Kidney epithelial cell (primary cell): ENCODE results near the gene CPA4. TPM values are rescaled to one million over a fixed set of nuclear protein-coding genes. Genes with fewer than 3 reads are reported as not detected.
"Not testable (repeated sequence)": the region's sequence is repeated elsewhere in the genome, so short reads cannot be mapped to it uniquely, and the experiment has no call there.

Experiments used
- DNase-seq: peaks from one replicate; pipeline ENCODE4 v3.0.0-alpha.2; 2010; ENCODE audit warnings: low read depth
- H3K27me3 ChIP-seq: 2 replicates; pipeline ENCODE4 v1.6.0; 2011; ENCODE audit warnings: low read length; ENCODE audit not compliant: control insufficient read depth, insufficient read depth
- H3K36me3 ChIP-seq: 2 replicates; pipeline ENCODE4 v1.5.1; 2011; ENCODE audit warnings: low read length; ENCODE audit not compliant: control insufficient read depth, insufficient read depth
- H3K4me3 ChIP-seq: 2 replicates; pipeline ENCODE4 v1.5.1; 2011; ENCODE audit warnings: low read depth, mild to moderate bottlenecking, control low read depth, low read length
- total RNA-seq: library from RNA; depleted of rRNA; stranded (reverse); fragments of >200 nt; gene quantifications from 2 replicates; pipeline ENCODE4 v1.2.3, GENCODE V29; 2015
- TF ChIP-seq, protein P1 (sequence below): IDR thresholded peaks from 2 replicates; pipeline ENCODE4 v1.5.1; 2011; ENCODE audit warnings: mild to moderate bottlenecking, moderate library complexity, low read length, control low read depth, inconsistent platforms; ENCODE audit not compliant: insufficient read depth, poor library complexity, severe bottlenecking

The CPA4 gene
- total RNA-seq, 1 donor from 2014 or later = 0.25 TPM

GRCh38 chr7:130309986-130310385 is 17.0 kb downstream of the CPA4 start:
- Histone ChIP-seq H3K27me3 (no peaks in the 10 kb centered on the region), H3K4me3 (no peak overlapping the region), H3K36me3 (no peaks in the 10 kb centered on the region)
- TF ChIP-seq, protein P1, sequence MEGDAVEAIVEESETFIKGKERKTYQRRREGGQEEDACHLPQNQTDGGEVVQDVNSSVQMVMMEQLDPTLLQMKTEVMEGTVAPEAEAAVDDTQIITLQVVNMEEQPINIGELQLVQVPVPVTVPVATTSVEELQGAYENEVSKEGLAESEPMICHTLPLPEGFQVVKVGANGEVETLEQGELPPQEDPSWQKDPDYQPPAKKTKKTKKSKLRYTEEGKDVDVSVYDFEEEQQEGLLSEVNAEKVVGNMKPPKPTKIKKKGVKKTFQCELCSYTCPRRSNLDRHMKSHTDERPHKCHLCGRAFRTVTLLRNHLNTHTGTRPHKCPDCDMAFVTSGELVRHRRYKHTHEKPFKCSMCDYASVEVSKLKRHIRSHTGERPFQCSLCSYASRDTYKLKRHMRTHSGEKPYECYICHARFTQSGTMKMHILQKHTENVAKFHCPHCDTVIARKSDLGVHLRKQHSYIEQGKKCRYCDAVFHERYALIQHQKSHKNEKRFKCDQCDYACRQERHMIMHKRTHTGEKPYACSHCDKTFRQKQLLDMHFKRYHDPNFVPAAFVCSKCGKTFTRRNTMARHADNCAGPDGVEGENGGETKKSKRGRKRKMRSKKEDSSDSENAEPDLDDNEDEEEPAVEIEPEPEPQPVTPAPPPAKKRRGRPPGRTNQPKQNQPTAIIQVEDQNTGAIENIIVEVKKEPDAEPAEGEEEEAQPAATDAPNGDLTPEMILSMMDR = no peak
- no peak for DNase-seq

DNA sequence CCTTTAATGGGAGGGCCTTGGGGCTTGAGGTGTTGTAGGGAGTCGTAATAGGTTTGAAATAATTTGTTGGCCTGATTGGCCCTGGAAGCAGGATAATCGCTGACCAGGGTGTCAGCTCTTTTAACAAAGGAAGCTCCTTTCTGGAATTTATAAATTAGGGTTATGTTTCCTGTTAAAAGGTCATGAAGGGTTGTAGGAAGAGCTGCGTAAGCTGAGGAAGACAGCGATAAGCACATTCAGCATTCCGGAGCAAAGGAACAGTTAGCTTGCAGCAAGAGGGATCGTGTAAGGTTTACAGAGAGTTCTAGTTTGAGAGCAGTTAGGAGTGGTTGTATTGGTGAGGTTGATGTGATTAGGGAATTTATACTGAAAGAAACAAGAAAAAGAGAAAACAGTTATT is 21.3 kb downstream of the CPA4 start:
- Histone ChIP-seq H3K36me3 (no peaks in the 10 kb centered on the region), H3K4me3 (no peak overlapping the region), H3K27me3 (no peaks in the 10 kb centered on the region)
- no peak for DNase-seq
- TF ChIP-seq, protein P1 = no peak

GRCh38 chr7:130319541-130319940 is 26.6 kb downstream of the CPA4 start:
- no peak for DNase-seq
- Histone ChIP-seq H3K36me3 (no peaks in the 10 kb centered on the region), H3K4me3 (no peak overlapping the region), H3K27me3 (no peaks in the 10 kb centered on the region)
- TF ChIP-seq, protein P1 = no peak

DNA sequence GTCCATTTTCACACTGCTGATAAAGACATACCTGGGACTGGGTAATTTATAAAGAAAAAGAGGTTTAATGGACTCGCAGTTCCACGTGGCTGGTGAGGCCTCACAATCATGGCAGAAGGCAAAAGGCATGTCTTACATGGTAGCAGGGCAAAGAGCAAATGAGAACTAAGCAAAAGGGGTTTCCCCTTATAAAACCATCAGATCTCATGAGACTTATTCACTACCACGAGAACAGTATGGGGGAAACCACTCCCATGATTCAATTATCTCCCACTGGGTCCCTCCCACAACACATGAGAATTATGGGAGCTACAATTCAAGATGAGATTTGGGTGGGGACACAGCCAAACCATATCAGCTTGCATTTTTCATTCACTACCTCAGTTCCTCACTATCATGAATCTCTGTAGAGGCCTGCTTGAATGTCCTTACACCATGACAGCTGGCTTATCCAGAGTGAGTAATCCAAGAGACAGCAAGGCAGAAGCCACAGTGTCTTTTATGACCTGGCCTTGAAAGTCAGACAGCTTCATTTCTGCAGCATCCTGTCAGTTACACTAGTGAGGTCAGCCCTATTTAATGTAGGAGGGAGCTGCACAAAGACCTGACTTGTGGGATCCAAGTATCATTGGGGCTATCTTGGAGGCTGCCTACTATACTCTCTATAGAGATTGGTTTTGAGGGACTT is 28.7 kb downstream of the CPA4 start:
- not testable (repeated sequence) for DNase-seq, H3K4me3 ChIP-seq, H3K36me3 ChIP-seq, H3K27me3 ChIP-seq

DNA sequence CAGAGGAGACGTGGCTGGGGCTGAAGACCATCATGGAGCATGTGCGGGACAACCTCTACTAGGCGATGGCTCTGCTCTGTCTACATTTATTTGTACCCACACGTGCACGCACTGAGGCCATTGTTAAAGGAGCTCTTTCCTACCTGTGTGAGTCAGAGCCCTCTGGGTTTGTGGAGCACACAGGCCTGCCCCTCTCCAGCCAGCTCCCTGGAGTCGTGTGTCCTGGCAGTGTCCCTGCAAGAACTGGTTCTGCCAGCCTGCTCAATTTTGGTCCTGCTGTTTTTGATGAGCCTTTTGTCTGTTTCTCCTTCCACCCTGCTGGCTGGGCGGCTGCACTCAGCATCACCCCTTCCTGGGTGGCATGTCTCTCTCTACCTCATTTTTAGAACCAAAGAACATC is 29.7 kb downstream of the CPA4 start:
- no peaks in the 10 kb centered on the region for H3K36me3 ChIP-seq
- no peaks in the 10 kb centered on the region for H3K27me3 ChIP-seq
- no peak overlapping the region for H3K4me3 ChIP-seq
- TF ChIP-seq, protein P1 = no peak
- DNase-seq = no peak

DNA sequence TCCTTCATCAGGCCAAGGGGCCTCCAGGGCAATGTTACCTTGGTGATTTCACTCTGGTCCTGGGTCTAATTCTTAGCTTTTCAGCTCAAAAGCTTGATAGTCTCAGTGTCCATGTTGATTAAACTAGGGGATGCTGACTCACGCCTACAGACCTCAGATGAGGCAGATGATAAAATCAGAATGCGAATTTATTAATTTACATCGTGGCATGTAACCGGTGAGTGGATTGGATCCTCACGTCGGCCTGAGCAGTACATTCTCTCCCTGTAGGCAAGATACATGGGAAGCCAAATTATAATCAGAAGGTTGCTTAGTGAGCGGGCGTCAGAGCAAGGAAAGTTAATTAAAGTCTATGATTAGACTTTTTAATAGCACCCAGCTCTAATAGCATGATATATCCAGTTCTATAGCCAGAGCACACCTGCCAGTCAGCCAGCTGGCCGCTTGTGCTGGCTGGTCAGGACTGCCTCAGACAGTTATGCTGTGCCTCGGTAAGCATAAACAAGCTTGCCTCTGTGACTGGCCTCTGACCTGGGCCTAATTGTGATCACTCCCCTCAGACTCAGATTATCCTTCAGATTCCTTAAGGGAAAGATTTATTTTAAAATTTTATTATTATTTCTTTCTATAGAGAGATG is 31.5 kb downstream of the CPA4 start:
- H3K4me3 ChIP-seq = no peak overlapping the region

More for the DNA sequence above, 31.5 kb downstream of the CPA4 start:
- TF ChIP-seq, protein P1 = no peak
- no peaks in the 10 kb centered on the region for H3K36me3 ChIP-seq
- no peak for DNase-seq
- H3K27me3 ChIP-seq = no peaks in the 10 kb centered on the region
